ENCODE measurements around the gene JUND.

DNA sequence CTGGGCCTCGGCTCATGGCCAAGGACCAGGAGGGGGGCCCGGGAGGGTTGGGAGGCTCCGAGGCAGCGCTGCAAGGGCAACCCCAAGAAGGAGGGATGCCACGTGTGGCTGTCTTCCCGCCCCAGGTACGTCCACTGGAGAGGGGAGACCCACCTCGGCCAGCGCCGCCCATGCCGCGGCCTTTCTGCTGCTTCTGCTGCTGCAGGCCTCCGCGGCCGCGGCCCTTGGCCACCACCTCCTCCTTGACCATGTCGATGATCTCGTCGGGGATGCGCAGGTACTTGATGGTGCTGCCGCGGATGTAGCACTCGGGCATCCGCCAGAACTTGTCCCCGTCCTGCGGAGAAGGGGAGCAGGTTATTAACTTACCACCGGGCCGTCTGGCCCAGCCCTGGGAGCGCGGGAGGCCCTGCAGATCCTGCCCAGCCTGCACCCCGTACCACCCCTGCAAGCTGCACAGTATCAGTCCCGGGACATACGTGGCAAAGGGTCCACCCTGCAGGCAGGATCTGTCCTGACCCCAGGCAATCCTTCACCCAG, 28.2 kb upstream of the JUND start:
- TF ChIP-seq, protein P1, sequence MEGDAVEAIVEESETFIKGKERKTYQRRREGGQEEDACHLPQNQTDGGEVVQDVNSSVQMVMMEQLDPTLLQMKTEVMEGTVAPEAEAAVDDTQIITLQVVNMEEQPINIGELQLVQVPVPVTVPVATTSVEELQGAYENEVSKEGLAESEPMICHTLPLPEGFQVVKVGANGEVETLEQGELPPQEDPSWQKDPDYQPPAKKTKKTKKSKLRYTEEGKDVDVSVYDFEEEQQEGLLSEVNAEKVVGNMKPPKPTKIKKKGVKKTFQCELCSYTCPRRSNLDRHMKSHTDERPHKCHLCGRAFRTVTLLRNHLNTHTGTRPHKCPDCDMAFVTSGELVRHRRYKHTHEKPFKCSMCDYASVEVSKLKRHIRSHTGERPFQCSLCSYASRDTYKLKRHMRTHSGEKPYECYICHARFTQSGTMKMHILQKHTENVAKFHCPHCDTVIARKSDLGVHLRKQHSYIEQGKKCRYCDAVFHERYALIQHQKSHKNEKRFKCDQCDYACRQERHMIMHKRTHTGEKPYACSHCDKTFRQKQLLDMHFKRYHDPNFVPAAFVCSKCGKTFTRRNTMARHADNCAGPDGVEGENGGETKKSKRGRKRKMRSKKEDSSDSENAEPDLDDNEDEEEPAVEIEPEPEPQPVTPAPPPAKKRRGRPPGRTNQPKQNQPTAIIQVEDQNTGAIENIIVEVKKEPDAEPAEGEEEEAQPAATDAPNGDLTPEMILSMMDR (conservative IDR thresholded peaks at IDR 0.05 in 1 of 2, IDR thresholded peaks at IDR 0.05 in 1 of 2; ENCODE audit: extremely low read depth in 1 of 2, insufficient read depth in 1 of 2, low read depth in 1 of 2, low read length in 2 of 2), result no peak
- TF ChIP-seq EZH2 (IDR thresholded peaks at IDR 0.05; ENCODE audit: borderline replicate concordance, low read length), result no peak
